Measurements from ENCODE around the gene NAT9. TPM values are rescaled to one million over a fixed set of nuclear protein-coding genes. Genes with fewer than 3 reads are reported as not detected.

NAT9 gene
- total RNA-seq: 35.4 TPM
- 10 to 100 TPM; 16.2 to 22.0 (median 17.7) TPM for polyA plus RNA-seq

- Mint-ChIP-seq H3K9me3 (peaks cover 0 to 2% (median 0%) of the 10 kb centered on the region in 7 donors), H3K27ac (peak within 1 kb of the TSS; percentile 94 to 97 (median 97)), H3K36me3 (peaks cover 22% of the 10 kb centered on the region), H3K27me3 (no peaks in the 10 kb centered on the region), H3K4me1 (peaks cover 20 to 72% (median 48%) of the 10 kb centered on the region in 4 donors), H3K4me3 (peak within 1 kb of the TSS; percentile 98 to 99 (median 99))
- Histone ChIP-seq H3K27ac (ENCODE audit: insufficient read depth, low read length, poor library complexity, severe bottlenecking) (peak within 1 kb of the TSS; percentile 71), H3K9me3 (ENCODE audit: control insufficient read depth in 2 of 2, low read length in 2 of 2) (no peaks in the 10 kb centered on the region), H3K27me3 (ENCODE audit: control insufficient read depth, insufficient read depth, low read length) (no peaks in the 10 kb centered on the region), H3K4me1 (ENCODE audit: control insufficient read depth, insufficient read depth, low read length, poor library complexity, severe bottlenecking) (peaks cover 43% of the 10 kb centered on the region), H3K4me3 (ENCODE audit: low read depth, low read length) (peak within 1 kb of the TSS; percentile 94), H3K36me3 (ENCODE audit: control insufficient read depth, insufficient read depth, low read length) (peaks cover 16% of the 10 kb centered on the region)
- ATAC-seq (ENCODE audit: low read depth in 2 of 2) (peak; percentile 84 to 85), DNase-seq (peak; percentile 96 to 99 (median 98))
Observed at GRCh38 chr17:74776044-74776962, at the start of gene NAT9. NAT9 (minus strand) TSS chr17:74776345; CDS start chr17:74775698, 647 bp downstream.

GRCh38 chr17:74824961-74825627 is 48.9 kb upstream of the NAT9 start:
- no peaks in the 10 kb centered on the region for H3K9me3 Mint-ChIP-seq
- no peak overlapping the region for H3K4me3 Mint-ChIP-seq
- Histone ChIP-seq H3K36me3 (ENCODE audit: control insufficient read depth, insufficient read depth, low read length) (peaks cover 15% of the 10 kb centered on the region), H3K27me3 (ENCODE audit: control insufficient read depth, insufficient read depth, low read length) (no peaks in the 10 kb centered on the region), H3K27ac (ENCODE audit: insufficient read depth, low read length, poor library complexity, severe bottlenecking) (no peak overlapping the region), H3K9me3 (ENCODE audit: control insufficient read depth in 2 of 2, low read length in 2 of 2) (no peaks in the 10 kb centered on the region), H3K4me3 (ENCODE audit: low read depth, low read length) (no peak overlapping the region), H3K4me1 (ENCODE audit: control insufficient read depth, insufficient read depth, low read length, poor library complexity, severe bottlenecking) (no peaks in the 10 kb centered on the region)
- no peaks in the 10 kb centered on the region for H3K4me1 Mint-ChIP-seq
- DNase-seq (no peak), ATAC-seq (ENCODE audit: low read depth in 2 of 2) (no peak)
- H3K27ac Mint-ChIP-seq: no peak overlapping the region
- H3K27me3 Mint-ChIP-seq: no peaks in the 10 kb centered on the region
- peaks cover 7% of the 10 kb centered on the region for H3K36me3 Mint-ChIP-seq

GRCh38 chr17:74822939-74823367 is 46.8 kb upstream of the NAT9 start:
- no peak overlapping the region for H3K27ac Mint-ChIP-seq
- H3K9me3 ChIP-seq (ENCODE audit: control insufficient read depth in 2 of 2, low read length in 2 of 2): no peaks in the 10 kb centered on the region
- H3K9me3 Mint-ChIP-seq: no peaks in the 10 kb centered on the region
- peaks cover 28% of the 10 kb centered on the region for H3K36me3 ChIP-seq (ENCODE audit: control insufficient read depth, insufficient read depth, low read length)
- peaks cover 21% of the 10 kb centered on the region for H3K36me3 Mint-ChIP-seq
- no peak overlapping the region for H3K4me3 ChIP-seq (ENCODE audit: low read depth, low read length)
- DNase-seq (no peak), ATAC-seq (ENCODE audit: low read depth in 2 of 2) (no peak)
- peaks cover 0 to 2% (median 0%) of the 10 kb centered on the region in 4 donors for H3K4me1 Mint-ChIP-seq
- no peaks in the 10 kb centered on the region for H3K4me1 ChIP-seq (ENCODE audit: control insufficient read depth, insufficient read depth, low read length, poor library complexity, severe bottlenecking)
- no peaks in the 10 kb centered on the region for H3K27me3 Mint-ChIP-seq
- H3K27ac ChIP-seq (ENCODE audit: insufficient read depth, low read length, poor library complexity, severe bottlenecking): no peak overlapping the region
- H3K27me3 ChIP-seq (ENCODE audit: control insufficient read depth, insufficient read depth, low read length): no peaks in the 10 kb centered on the region
- H3K4me3 Mint-ChIP-seq: no peak overlapping the region

- H3K36me3 Mint-ChIP-seq: peaks cover 21% of the 10 kb centered on the region
- H3K4me1 ChIP-seq (ENCODE audit: control insufficient read depth, insufficient read depth, low read length, poor library complexity, severe bottlenecking): no peaks in the 10 kb centered on the region
- H3K27ac Mint-ChIP-seq: no peak overlapping the region
- ATAC-seq (ENCODE audit: low read depth in 2 of 2): no peak
- H3K27me3 ChIP-seq (ENCODE audit: control insufficient read depth, insufficient read depth, low read length): no peaks in the 10 kb centered on the region
- no peaks in the 10 kb centered on the region for H3K9me3 ChIP-seq (ENCODE audit: control insufficient read depth in 2 of 2, low read length in 2 of 2)
- DNase-seq: no peak
- H3K27ac ChIP-seq (ENCODE audit: insufficient read depth, low read length, poor library complexity, severe bottlenecking): no peak overlapping the region
- no peak overlapping the region for H3K4me3 ChIP-seq (ENCODE audit: low read depth, low read length)
- H3K9me3 Mint-ChIP-seq: no peaks in the 10 kb centered on the region
- H3K36me3 ChIP-seq (ENCODE audit: control insufficient read depth, insufficient read depth, low read length): peaks cover 28% of the 10 kb centered on the region
- H3K27me3 Mint-ChIP-seq: no peaks in the 10 kb centered on the region
- H3K4me1 Mint-ChIP-seq: peaks cover 0 to 2% (median 0%) of the 10 kb centered on the region in 4 donors
- H3K4me3 Mint-ChIP-seq: no peak overlapping the region
Observed at GRCh38 chr17:74822335-74822938, 46.3 kb upstream of the NAT9 start.

GRCh38 chr17:74821655-74822334 is 45.6 kb upstream of the NAT9 start:
- Histone ChIP-seq H3K27ac (ENCODE audit: insufficient read depth, low read length, poor library complexity, severe bottlenecking) (no peak overlapping the region), H3K4me1 (ENCODE audit: control insufficient read depth, insufficient read depth, low read length, poor library complexity, severe bottlenecking) (no peaks in the 10 kb centered on the region), H3K27me3 (ENCODE audit: control insufficient read depth, insufficient read depth, low read length) (no peaks in the 10 kb centered on the region), H3K4me3 (ENCODE audit: low read depth, low read length) (no peak overlapping the region), H3K36me3 (ENCODE audit: control insufficient read depth, insufficient read depth, low read length) (peaks cover 32% of the 10 kb centered on the region), H3K9me3 (ENCODE audit: control insufficient read depth in 2 of 2, low read length in 2 of 2) (no peaks in the 10 kb centered on the region)
- no peak for ATAC-seq (ENCODE audit: low read depth in 2 of 2)
- Mint-ChIP-seq H3K4me3 (no peak overlapping the region), H3K36me3 (peaks cover 21% of the 10 kb centered on the region), H3K27me3 (no peaks in the 10 kb centered on the region), H3K27ac (no peak overlapping the region), H3K9me3 (no peaks in the 10 kb centered on the region), H3K4me1 (peaks cover 0 to 2% (median 0%) of the 10 kb centered on the region in 4 donors)
- DNase-seq: no peak

- Mint-ChIP-seq H3K27me3 (no peaks in the 10 kb centered on the region), H3K9me3 (no peaks in the 10 kb centered on the region), H3K36me3 (peaks cover 25% of the 10 kb centered on the region), H3K4me3 (no peak overlapping the region), H3K27ac (no peak overlapping the region), H3K4me1 (peaks cover 0 to 3% (median 0%) of the 10 kb centered on the region in 4 donors)
- H3K27ac ChIP-seq (ENCODE audit: insufficient read depth, low read length, poor library complexity, severe bottlenecking): no peak overlapping the region
- H3K27me3 ChIP-seq (ENCODE audit: control insufficient read depth, insufficient read depth, low read length): no peaks in the 10 kb centered on the region
- DNase-seq (no peak), ATAC-seq (ENCODE audit: low read depth in 2 of 2) (no peak)
- H3K9me3 ChIP-seq (ENCODE audit: control insufficient read depth in 2 of 2, low read length in 2 of 2): no peaks in the 10 kb centered on the region
- peaks cover 32% of the 10 kb centered on the region for H3K36me3 ChIP-seq (ENCODE audit: control insufficient read depth, insufficient read depth, low read length)
- H3K4me1 ChIP-seq (ENCODE audit: control insufficient read depth, insufficient read depth, low read length, poor library complexity, severe bottlenecking): no peaks in the 10 kb centered on the region
- no peak overlapping the region for H3K4me3 ChIP-seq (ENCODE audit: low read depth, low read length)
Observed at GRCh38 chr17:74819801-74820436, 43.8 kb upstream of the NAT9 start.
